NCI-H524 (cell line): ENCODE data around the gene SH3TC1.

ENCODE experiments used
- DNase-seq, 2 experiments: peaks; one replicate each; lab custom pipeline; 2025; lab: John Stamatoyannopoulos, UW

The SH3TC1 gene

DNA sequence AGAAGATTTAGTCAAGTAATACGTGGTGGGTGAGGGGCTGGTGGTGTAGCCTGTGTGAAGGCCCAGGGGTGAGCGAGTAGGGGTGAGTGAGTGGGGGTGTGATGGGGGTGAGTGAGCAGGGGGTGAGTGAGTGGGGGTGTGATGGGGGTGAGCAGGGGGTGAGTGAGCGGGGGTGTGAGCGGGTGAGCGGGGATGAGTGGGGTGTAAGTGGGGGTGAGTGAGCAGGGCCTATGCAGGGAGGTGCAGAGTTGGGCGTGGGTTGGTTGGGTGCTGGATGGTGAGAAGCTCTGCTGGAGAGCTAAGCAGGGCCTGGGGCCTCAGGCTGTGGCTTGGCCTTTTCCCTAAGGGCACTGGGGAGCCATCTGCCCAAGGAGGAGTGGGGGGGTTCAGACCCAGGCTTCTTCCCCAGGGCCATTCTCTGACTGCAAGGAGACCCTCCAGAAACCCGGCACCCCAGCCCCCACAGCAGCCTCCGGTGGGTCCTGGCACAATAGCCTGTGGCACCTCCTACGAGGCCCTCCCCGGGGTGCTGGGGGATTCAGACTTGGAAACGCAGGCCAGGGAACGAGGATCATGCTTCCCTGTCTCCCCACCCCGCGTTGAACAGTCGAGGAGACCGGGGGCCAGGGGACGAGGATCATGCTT lies 30.4 kb downstream of the SH3TC1 start:
- no peak for DNase-seq

DNA sequence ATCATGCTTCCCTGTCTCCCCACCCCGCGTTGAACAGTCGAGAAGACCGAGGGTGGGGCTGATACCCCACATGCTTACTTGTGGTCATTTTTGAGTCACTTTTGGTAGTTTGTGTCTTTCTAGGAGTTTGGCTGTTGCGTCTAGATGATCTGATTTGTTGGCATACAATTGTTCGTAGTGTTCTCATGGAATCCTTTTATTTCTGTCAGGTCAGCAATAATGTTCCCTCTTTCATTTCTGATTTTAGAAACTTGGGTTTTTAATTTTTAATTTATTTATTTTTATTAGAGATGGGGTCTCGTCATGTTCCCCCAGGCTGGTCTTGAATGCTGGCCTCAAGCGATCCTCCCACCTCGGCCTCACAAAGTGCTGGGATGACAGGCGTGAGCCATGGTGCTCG lies 30.9 kb downstream of the SH3TC1 start:
- no peak for DNase-seq

DNA sequence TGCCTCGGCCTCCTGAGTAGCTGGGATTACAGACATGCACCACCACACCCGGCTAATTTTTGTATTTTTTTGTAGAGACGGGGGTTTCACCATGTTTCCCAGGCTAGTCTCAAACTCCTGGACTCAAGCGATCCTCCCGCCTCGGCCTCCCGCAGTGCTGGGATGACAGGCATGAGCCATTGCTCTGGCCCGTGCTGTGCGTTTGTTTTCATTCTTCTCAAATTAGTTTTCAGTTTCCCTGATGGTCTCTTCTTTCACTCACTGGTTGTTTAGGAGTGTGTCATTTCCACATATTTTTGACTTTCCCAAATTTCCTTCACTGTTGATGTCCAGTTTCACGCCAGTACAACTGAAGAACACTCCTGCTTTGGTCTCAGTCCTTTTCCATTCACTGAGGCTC lies 31.8 kb downstream of the SH3TC1 start:
- no peak for DNase-seq

DNA sequence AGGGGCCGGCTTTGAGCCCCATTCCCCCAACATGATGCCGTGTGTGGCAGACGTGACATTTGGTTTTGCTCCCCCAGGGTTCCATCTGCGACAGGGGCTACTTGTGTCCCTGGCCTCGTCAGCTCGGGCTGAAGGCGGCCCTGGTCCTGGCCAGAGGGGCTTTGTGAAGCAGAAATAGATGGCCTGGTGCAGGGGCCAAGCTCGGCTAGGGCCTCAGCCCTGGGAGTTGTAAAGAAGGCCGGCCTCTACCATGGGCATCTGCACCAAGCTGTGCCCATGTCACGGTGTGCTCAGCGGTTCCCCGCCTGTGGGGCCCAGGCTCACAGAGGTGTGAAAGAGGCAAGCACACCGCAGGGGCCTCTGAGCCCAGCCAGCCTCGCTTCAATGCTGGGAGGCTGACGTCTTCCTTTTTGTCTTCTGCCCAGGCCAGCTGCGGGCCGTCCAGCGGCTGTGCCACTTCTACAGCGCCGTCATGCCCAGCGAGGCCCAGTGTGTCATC lies 32.5 kb downstream of the SH3TC1 start:
- DNase-seq = no peak

- DNase-seq = no peak
Measured at GRCh38 chr4:8232748-8233147, 33.7 kb downstream of the SH3TC1 start.

- no peak for DNase-seq
Measured at GRCh38 chr4:8233672-8234484, 34.8 kb downstream of the SH3TC1 start.

DNA sequence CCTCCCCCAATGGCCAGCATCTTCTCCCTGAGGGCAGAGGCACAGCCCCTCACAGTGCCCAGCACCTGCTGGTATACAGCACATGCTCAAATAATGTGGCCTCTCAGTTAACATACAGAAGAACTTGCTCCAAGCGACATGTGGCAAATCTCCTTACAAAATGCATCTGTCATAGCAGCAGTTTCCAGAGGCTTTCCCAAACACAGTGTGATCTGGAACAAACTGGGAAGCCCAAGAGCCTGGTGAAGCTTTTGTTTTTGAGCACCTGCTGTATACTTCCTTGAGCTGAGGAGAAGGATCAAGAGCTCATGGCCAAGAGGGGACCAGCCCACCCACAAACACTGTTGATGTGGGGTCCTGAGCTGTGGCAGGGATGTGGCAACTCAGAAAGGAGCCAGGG lies 35.6 kb downstream of the SH3TC1 start:
- DNase-seq = no peak

DNA sequence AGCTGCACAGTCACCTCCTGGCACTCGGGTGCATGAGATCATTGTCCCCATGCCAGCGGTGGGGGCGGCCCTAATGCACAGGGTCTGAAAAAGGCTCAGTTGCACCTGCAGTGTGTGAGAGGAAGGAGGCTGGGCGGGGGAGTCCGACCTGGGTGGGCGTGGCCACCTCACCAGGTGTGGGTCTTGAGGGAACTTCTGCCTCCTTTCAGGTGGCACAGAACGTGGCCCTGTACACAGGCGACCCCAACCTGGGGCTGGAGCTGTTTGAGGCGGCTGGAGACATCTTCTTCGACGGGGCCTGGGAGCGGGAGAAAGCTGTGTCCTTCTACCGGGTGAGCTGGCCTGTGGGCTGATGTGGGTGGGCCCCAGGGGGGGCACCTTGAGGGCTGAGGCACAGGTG lies 36.1 kb downstream of the SH3TC1 start:
- DNase-seq = no peak

GRCh38 chr4:8235686-8236085 lies 36.6 kb downstream of the SH3TC1 start:
- DNase-seq = no peak

GRCh38 chr4:8236106-8236919 lies 37.2 kb downstream of the SH3TC1 start:
- DNase-seq = no peak

DNA sequence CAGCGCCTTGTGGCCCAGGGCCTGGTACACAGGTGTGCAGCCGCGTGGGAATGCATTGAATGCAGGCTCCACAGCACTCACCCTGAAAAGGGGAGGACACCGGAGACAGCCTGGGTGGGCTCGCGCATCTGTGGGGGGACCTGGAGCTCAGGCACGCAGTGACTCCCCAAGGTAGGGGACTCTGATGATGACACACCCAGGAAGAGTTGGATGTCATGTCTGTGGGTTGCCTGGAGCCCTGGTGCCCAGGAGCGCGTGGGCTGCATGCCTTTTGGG lies 37.8 kb downstream of the SH3TC1 start:
- no peak for DNase-seq

DNA sequence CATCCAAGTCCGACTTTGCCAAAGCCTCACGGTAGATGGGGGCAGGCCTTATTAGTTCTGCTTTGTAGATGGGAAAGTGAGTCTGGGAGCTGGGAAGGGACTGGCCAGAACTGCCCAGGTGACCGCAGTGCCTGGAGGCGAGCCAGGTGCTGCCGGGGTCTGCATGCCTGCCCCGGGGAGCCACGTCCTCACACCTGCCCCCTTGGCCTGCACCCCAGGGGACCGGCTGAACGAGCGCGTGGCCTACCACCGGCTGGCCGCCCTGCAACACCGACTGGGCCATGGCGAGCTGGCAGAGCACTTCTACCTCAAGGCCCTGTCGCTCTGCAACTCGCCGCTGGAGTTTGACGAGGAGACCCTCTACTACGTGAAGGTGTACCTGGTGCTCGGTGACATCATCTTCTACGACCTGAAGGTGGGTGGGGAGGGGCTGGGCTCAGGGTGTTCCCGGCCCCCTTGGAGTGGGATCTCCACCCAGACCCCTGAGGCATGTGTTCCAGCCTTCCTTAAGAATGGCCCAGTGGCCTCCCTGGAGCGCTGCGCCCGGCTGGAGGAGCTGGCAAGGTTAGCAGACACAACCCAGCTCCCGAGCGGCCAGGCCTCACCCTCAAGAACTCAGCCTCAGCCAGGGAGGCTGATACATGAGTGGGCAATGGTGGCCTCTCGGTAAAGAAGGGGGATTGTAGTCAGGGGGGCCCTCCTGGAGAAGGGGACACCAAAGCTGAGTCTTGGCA lies 38.3 kb downstream of the SH3TC1 start:
- no peak for DNase-seq

GRCh38 chr4:8238036-8238511 lies 39.0 kb downstream of the SH3TC1 start:
- DNase-seq = no peak

- DNase-seq = peak; percentile 16 to 65
Measured at GRCh38 chr4:8238515-8239053, 39.5 kb downstream of the SH3TC1 start.

GRCh38 chr4:8239226-8239625 lies 40.1 kb downstream of the SH3TC1 start:
- DNase-seq = no peak

DNA sequence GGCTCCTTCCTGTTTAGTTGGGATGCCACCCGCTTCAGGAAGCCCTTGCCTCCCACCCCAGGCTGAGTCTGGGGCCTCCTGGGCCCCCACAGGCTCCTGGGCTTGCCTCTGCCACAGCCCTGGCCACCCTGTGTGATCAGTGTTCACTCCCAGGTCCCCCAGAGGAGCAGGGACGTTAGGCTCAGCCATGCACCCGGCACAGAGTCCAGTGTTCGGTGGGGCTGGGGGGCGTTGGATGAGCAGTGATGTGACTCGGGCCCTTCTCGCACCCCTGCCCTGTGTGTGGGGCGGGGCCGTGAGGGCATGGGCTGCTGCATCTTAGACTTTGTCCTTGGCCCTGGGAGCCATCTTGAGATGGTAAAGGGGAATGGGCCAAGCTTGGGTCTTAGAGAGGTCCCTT lies 40.6 kb downstream of the SH3TC1 start:
- no peak for DNase-seq

GRCh38 chr4:8240211-8241041 lies 41.3 kb downstream of the SH3TC1 start:
- no peak for DNase-seq

- DNase-seq = no peak
Measured at GRCh38 chr4:8241211-8241779, 42.2 kb downstream of the SH3TC1 start.

DNA sequence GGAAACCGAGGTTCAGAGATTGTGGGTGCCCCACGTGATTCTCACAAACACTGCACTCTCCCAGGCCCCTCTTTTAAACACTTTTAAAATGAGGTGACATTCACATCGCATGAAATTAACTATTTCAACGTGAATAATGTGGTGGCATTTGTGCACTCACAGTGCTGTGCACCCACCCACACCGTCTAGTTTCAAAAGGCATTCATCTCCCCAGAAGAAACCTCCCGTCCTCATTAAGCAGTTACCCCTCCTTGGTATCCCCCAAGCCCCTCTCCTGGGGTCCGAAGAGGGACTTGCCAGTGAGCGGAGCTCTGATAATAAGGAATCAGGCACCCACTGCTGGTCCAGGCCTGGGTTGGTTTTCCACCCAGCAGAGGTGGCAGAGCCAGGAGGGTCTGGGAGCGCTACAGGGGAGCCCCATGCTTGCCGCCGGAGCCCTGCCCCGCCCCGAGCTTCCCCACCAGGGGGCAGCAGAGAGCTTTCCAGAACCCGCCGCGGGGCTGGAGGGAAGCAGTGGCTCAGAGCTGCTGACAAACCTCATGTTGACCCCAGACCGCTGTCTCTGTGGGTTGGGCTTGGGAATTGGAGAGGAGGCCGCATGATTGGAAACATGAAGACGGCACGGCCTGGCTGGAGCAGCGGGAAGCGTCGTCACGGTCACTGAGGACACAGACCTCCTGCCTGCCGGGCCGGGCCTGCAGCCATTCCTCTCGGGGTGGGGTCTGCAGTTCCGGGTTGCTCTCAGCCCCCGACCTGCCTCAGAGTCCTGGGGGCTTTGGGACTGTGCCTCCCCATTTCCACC lies 43.0 kb downstream of the SH3TC1 start:
- peak; percentile 58 to 75 for DNase-seq
